GM18511 (cell line): ENCODE measurements around the gene EHMT1.
A peak's percentile ranks its signal among the peaks of the same experiment; 100 is the strongest.

ENCODE experiments used
- ATAC-seq: cut with Tn5 transposase; IDR thresholded peaks from one replicate; pipeline ENCODE4 v1.9.1; 2021; ENCODE audit warnings: mild to moderate bottlenecking, moderate library complexity; ENCODE audit not compliant: unreplicated experiment

The EHMT1 gene

GRCh38 chr9:137618105-137619067, at the start of gene EHMT1:
Gene EHMT1 (plus strand): TSS chr9:137619005. CDS start chr9:137619029, 24 bp downstream.
- peak; percentile 68 for ATAC-seq

GRCh38 chr9:137569609-137570203, 49.1 kb upstream of the EHMT1 start:
- ATAC-seq = no peak

GRCh38 chr9:137570566-137570965, 48.2 kb upstream of the EHMT1 start:
- ATAC-seq = no peak

GRCh38 chr9:137574192-137574591, 44.6 kb upstream of the EHMT1 start:
- ATAC-seq = no peak

GRCh38 chr9:137575364-137575715, 43.5 kb upstream of the EHMT1 start:
- ATAC-seq = no peak

- no peak for ATAC-seq
Measured at GRCh38 chr9:137575716-137576411, 42.9 kb upstream of the EHMT1 start.

GRCh38 chr9:137578518-137579258, 40.1 kb upstream of the EHMT1 start, which contains the start of gene DPH7:
Gene DPH7 (minus strand): TSS chr9:137578925. CDS start chr9:137578777, 148 bp downstream.
- ATAC-seq = peak; percentile 93

- no peak for ATAC-seq
Measured at GRCh38 chr9:137579259-137579604, 39.6 kb upstream of the EHMT1 start.

- no peak for ATAC-seq
Measured at GRCh38 chr9:137580209-137580953, 38.4 kb upstream of the EHMT1 start.

- ATAC-seq = no peak
Measured at GRCh38 chr9:137580954-137581322, 37.9 kb upstream of the EHMT1 start.

GRCh38 chr9:137581361-137582285, 37.2 kb upstream of the EHMT1 start:
- no peak for ATAC-seq

GRCh38 chr9:137582286-137582860, 36.4 kb upstream of the EHMT1 start:
- ATAC-seq = no peak

GRCh38 chr9:137583347-137583746, 35.5 kb upstream of the EHMT1 start:
- ATAC-seq = no peak

GRCh38 chr9:137583957-137584356, 34.8 kb upstream of the EHMT1 start:
- no peak for ATAC-seq

GRCh38 chr9:137586854-137587253, 32.0 kb upstream of the EHMT1 start:
- no peak for ATAC-seq

GRCh38 chr9:137588311-137588710, 30.5 kb upstream of the EHMT1 start:
- ATAC-seq = no peak

- no peak for ATAC-seq
Measured at GRCh38 chr9:137588891-137589290, 29.9 kb upstream of the EHMT1 start.

GRCh38 chr9:137589441-137590122, 29.2 kb upstream of the EHMT1 start:
- ATAC-seq = peak; percentile 23
